NT2/D1 (cell line): ENCODE measurements around the gene ZFYVE19.

Experiments
- DNase-seq: peaks from one replicate; pipeline ENCODE4 v3.0.0-alpha.2; 2011; ENCODE audit warnings: low read depth, low spot score
- H3K27me3 ChIP-seq: 2 replicates; pipeline ENCODE4 v1.6.0; 2011; ENCODE audit warnings: mild to moderate bottlenecking; ENCODE audit not compliant: insufficient read length, insufficient read depth
- H3K36me3 ChIP-seq: 2 replicates; pipeline ENCODE4 v1.6.1; 2011; ENCODE audit warnings: mild to moderate bottlenecking, low read length, mixed read lengths; ENCODE audit not compliant: insufficient read depth, insufficient read length
- H3K4me1 ChIP-seq: 2 replicates; pipeline ENCODE4 v1.5.1; 2011; ENCODE audit not compliant: insufficient read depth, insufficient read length
- H3K4me3 ChIP-seq: 2 replicates; pipeline ENCODE4 v1.5.1; 2011; ENCODE audit warnings: low read depth; ENCODE audit not compliant: insufficient read length
- H3K9ac ChIP-seq: 2 replicates; pipeline ENCODE4 v1.6.0; 2011; ENCODE audit warnings: low read depth; ENCODE audit not compliant: insufficient read length
- H3K9me3 ChIP-seq: 2 replicates; pipeline ENCODE4 v1.5.1; 2011; ENCODE audit warnings: mild to moderate bottlenecking, low read length; ENCODE audit not compliant: insufficient read depth
- SUZ12 ChIP-seq: IDR thresholded peaks from 2 replicates; pipeline ENCODE4 v1.6.1; 2011; ENCODE audit not compliant: insufficient read length, insufficient read depth; ENCODE audit errors: extremely low read depth
- YY1 ChIP-seq: IDR thresholded peaks from 2 replicates; pipeline ENCODE4 v1.6.1; 2011; ENCODE audit not compliant: insufficient read length, insufficient read depth
- ZNF274 ChIP-seq: IDR thresholded peaks from 2 replicates; pipeline ENCODE4 v1.6.1; 2011; ENCODE audit warnings: mild to moderate bottlenecking, low read depth, low read length

The ZFYVE19 gene

DNA sequence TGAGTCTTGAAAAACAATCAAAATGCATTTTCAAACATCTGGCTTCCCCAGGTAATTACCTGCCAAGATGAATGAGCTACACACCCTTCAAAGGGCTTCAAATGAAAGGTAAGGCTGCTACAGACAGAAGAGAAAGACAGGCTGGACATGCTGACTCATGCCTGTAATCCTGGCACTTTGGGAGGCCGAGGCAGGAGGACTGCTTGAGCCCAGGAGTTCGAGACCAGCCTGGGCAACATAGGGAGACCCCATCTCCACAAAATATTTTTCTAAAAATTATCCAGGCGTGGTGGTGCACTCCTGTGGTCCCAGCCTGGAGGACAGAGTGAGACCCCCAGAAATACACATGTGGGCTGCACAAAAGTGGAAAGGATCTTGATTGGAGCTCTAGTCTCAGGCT is 14.5 kb upstream of the ZFYVE19 start:
- no peak for TF ChIP-seq ZNF274
- no peak for TF ChIP-seq SUZ12
- TF ChIP-seq YY1 = no peak
- H3K36me3 ChIP-seq = peaks cover 7% of the 10 kb centered on the region
- H3K9me3 ChIP-seq = no peaks in the 10 kb centered on the region
- no peak overlapping the region for H3K4me3 ChIP-seq
- no peak for DNase-seq
- no peaks in the 10 kb centered on the region for H3K27me3 ChIP-seq
- H3K4me1 ChIP-seq = peaks cover 2% of the 10 kb centered on the region
- no peak overlapping the region for H3K9ac ChIP-seq

DNA sequence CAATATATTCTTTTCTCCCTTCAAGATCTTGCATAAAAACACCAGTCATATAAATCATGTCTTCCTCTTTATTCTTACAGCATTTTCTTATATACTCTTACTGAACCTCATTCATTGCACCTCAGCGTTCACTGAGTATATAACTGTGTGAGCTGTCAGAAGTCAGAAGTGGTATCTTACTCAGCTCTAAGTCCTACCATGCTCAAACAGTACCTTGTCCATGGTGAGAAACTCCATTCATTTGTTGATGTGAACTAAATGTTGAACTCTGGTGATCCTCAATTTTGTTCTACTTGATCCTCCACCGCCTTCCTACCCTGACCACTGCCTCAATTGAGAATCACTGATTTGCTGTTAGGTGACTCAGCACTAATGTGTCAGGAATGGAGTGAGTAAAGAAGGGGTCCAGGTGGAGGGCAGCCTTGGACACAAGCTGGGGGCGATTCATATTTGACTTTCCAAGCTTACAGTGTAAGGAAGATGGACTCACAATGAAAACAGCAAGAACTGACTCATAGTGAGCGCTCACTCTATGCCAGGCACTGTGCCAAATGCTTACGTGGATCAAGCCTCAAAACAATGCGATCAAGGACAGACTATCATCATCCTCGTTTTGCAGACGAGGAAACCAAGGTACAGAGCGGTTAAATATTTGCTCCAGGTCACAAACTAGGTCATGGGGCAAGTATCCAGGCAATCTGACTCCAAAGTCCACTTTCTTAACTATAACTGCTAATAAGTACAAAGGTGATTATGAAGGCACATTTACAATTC is 13.5 kb upstream of the ZFYVE19 start:
- TF ChIP-seq YY1 (no peak), ZNF274 (no peak), SUZ12 (no peak)
- Histone ChIP-seq H3K9ac (no peak overlapping the region), H3K4me1 (peaks cover 2% of the 10 kb centered on the region), H3K36me3 (peaks cover 7% of the 10 kb centered on the region), H3K27me3 (no peaks in the 10 kb centered on the region), H3K4me3 (no peak overlapping the region), H3K9me3 (no peaks in the 10 kb centered on the region)
- DNase-seq = no peak

DNA sequence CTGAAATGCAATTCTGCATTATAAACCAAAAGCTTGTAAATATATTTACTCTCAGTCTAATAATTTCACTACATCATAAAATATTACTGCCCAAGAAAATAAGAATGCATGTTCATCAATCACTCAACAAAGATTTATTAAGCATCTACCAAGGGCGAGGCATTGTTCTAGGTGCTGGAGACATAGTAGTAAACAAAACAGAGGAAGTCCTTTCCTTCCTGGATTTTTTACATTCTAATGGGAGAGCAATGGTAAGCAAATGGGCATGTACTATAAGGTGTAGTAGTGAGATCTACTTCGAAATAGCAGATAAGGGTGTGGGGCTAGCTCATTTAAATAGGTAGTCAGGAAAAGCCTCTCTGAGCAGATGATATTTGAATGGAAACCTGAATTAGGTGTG is 10.8 kb upstream of the ZFYVE19 start:
- Histone ChIP-seq H3K4me3 (no peak overlapping the region), H3K4me1 (peaks cover 2% of the 10 kb centered on the region), H3K27me3 (no peaks in the 10 kb centered on the region), H3K9ac (no peak overlapping the region), H3K9me3 (no peaks in the 10 kb centered on the region), H3K36me3 (peaks cover 10% of the 10 kb centered on the region)
- DNase-seq = no peak
- TF ChIP-seq SUZ12 (no peak), YY1 (no peak), ZNF274 (no peak)

DNA sequence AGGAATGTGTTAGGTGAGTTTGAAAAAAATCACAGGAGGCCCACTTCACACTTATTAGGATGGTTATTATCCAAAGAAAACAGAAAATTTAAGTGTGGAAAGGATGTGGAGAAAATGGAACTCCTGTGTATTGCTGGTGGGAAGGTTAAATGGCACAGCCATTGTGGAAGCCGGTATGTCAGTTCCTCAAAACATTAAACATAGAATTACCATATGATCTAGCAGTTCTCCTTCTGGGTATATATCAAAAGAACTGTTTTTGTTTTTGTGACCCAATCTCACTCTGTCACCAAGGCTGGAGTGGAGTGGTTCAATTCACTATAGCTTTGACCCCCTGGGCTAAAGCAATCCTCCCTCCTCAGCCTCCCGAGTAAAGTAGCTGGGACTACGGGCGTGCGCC is 10.4 kb upstream of the ZFYVE19 start:
- DNase-seq = no peak
- no peaks in the 10 kb centered on the region for H3K27me3 ChIP-seq
- TF ChIP-seq YY1 = no peak
- TF ChIP-seq SUZ12 = no peak

DNA sequence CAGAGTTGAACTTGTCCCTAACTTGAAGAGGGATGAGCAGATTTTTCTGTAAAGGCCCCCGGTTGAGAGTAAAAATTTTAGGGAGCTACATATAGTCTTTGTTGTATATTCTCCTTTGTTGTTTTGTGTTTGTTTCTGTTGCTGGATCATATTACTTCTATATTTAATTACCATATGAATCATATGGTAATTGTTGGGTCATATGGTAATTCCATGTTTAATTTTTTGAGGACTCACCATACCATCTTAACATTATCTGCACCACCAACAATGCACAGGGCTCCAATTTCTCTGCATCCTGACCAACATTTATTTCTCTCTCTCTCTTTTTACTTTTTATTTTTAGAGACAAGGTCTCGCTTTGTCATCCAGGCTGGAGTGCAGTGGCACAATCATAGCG is 7.4 kb upstream of the ZFYVE19 start:
- Histone ChIP-seq H3K9me3 (no peaks in the 10 kb centered on the region), H3K27me3 (no peaks in the 10 kb centered on the region), H3K36me3 (peaks cover 18% of the 10 kb centered on the region), H3K9ac (no peak overlapping the region), H3K4me3 (no peak overlapping the region), H3K4me1 (no peaks in the 10 kb centered on the region)
- TF ChIP-seq YY1 (no peak), ZNF274 (no peak), SUZ12 (no peak)
- no peak for DNase-seq

More for the DNA sequence above, 10.4 kb upstream of the ZFYVE19 start:
- Histone ChIP-seq H3K4me3 (no peak overlapping the region), H3K9ac (no peak overlapping the region), H3K9me3 (no peaks in the 10 kb centered on the region), H3K36me3 (peaks cover 12% of the 10 kb centered on the region), H3K4me1 (peaks cover 2% of the 10 kb centered on the region)

DNA sequence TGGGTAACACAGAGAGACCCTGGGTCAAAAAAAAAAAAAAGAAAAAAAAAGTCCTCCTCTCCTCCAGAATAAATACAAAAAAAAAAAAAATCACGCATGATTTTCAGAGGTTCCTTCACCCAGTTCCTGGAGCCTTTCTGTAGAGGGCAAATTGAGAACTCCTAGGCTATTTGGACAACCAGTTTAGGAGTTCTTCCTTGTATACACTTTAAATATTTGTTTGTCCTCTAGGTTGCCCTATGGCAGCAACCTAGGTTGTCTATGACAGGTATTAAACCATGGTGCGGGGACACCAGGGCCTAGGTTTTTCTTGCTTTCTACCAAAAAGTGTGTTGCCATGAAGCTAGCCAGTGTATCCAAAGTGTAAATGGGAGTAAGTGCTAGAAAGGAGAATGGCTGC is 3.8 kb upstream of the ZFYVE19 start:
- H3K9me3 ChIP-seq = no peaks in the 10 kb centered on the region
- TF ChIP-seq ZNF274 (no peak), YY1 (no peak), SUZ12 (no peak)
- H3K4me3 ChIP-seq = no peak overlapping the region
- H3K36me3 ChIP-seq = peaks cover 18% of the 10 kb centered on the region
- no peak for DNase-seq
- H3K9ac ChIP-seq = no peak overlapping the region
- H3K4me1 ChIP-seq = peaks cover under 1% of the 10 kb centered on the region
- no peaks in the 10 kb centered on the region for H3K27me3 ChIP-seq

DNA sequence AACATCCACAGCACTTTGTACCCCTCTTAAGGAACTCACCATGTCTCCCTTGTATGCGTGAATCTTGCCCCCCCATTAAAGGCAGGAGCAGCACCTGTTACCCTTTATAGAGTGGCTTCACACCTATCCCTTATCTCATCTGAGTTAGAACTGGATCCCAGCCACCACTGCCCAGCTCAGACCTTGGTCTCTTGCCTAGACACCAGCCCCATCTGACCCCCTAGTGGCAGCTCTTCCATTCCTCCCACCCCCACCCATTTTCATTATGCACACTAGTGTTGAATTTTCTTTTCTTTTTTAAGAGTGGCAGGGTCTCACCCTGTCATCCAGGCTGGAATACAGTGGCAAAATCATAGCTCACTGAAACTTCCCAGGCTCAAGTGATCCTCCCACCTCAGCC is 3.2 kb upstream of the ZFYVE19 start:
- H3K9me3 ChIP-seq = no peaks in the 10 kb centered on the region
- TF ChIP-seq SUZ12 = no peak
- no peak for TF ChIP-seq YY1
- no peak for TF ChIP-seq ZNF274
- H3K9ac ChIP-seq = no peak overlapping the region
- H3K4me3 ChIP-seq = no peak overlapping the region
- DNase-seq = no peak
- H3K4me1 ChIP-seq = peaks cover 3% of the 10 kb centered on the region
- no peaks in the 10 kb centered on the region for H3K27me3 ChIP-seq
- H3K36me3 ChIP-seq = peaks cover 18% of the 10 kb centered on the region
